Osteoblast (primary cell): ENCODE data around the gene ARHGEF18. TPM values are rescaled to one million over a fixed set of nuclear protein-coding genes. Genes with fewer than 3 reads are reported as not detected.

Experiments
- DNase-seq: peaks from one replicate; pipeline ENCODE4 v3.0.0; 2011; ENCODE audit warnings: low spot score, mixed read lengths; ENCODE audit not compliant: insufficient read length; ENCODE audit errors: missing footprints
- H2AFZ ChIP-seq: 2 replicates; pipeline ENCODE4 v1.6.0; 2011; ENCODE audit warnings: mild to moderate bottlenecking, low read length
- H3K27ac ChIP-seq: 2 replicates; pipeline ENCODE4 v1.5.1; 2011; ENCODE audit warnings: mild to moderate bottlenecking, low read depth, low read length, moderate library complexity
- H3K27me3 ChIP-seq: 2 replicates; pipeline ENCODE4 v1.6.0; 2012; ENCODE audit warnings: mild to moderate bottlenecking, control low read depth, inconsistent platforms, low read length, moderate library complexity; ENCODE audit not compliant: insufficient read depth
- H3K36me3 ChIP-seq: 2 replicates; pipeline ENCODE4 v1.5.1; 2011; ENCODE audit warnings: mild to moderate bottlenecking, low read length, control low read depth, moderate library complexity; ENCODE audit not compliant: insufficient read depth
- H3K4me1 ChIP-seq: 2 replicates; pipeline ENCODE4 v1.5.1; 2011; ENCODE audit warnings: mild to moderate bottlenecking, low read length, control low read depth, moderate library complexity; ENCODE audit not compliant: insufficient read depth
- H3K4me2 ChIP-seq: 2 replicates; pipeline ENCODE4 v1.6.0; 2011; ENCODE audit warnings: mild to moderate bottlenecking, low read length; ENCODE audit not compliant: insufficient read depth
- H3K4me3 ChIP-seq: fragments of 200-600 bp; sonication (generic); 3 replicates; pipeline ENCODE4 v1.5.1; 2012; ENCODE audit warnings: mild to moderate bottlenecking, low read length, inconsistent platforms; ENCODE audit not compliant: insufficient read depth
- H3K79me2 ChIP-seq: 2 replicates; pipeline ENCODE4 v1.6.0; 2012; ENCODE audit warnings: mild to moderate bottlenecking, low read length, control low read depth, inconsistent platforms; ENCODE audit not compliant: insufficient read depth
- H3K9me3 ChIP-seq: 2 replicates; pipeline ENCODE4 v1.5.1; 2011; ENCODE audit warnings: low read depth, low read length, control low read depth
- H4K20me1 ChIP-seq: 2 replicates; pipeline ENCODE4 v1.6.0; 2012; ENCODE audit warnings: mild to moderate bottlenecking, low read length, control low read depth; ENCODE audit not compliant: insufficient read depth
- total RNA-seq: library from RNA; depleted of rRNA; stranded (reverse); fragments of >200 nt; gene quantifications from 2 replicates; pipeline ENCODE4 v1.2.3, GENCODE V29; 2012
- TF ChIP-seq, protein P1 (sequence below): IDR thresholded peaks from 2 replicates; pipeline ENCODE4 v1.5.1; 2011; ENCODE audit warnings: mild to moderate bottlenecking, low read depth, low read length, moderate library complexity; ENCODE audit errors: extremely low read depth

ARHGEF18 gene
- total RNA-seq, 1 donor, result 44.5 TPM

- Histone ChIP-seq H3K27ac (peak overlapping the region; percentile 82), H3K4me3 (peak overlapping the region; percentile 28), H2AFZ (peak overlapping the region; percentile 80), H3K4me2 (peak overlapping the region; percentile 45), H3K9me3 (no peaks in the 10 kb centered on the region), H3K79me2 (peaks cover 16% of the 10 kb centered on the region), H3K27me3 (no peaks in the 10 kb centered on the region), H3K36me3 (no peaks in the 10 kb centered on the region), H3K4me1 (peaks cover 18% of the 10 kb centered on the region), H4K20me1 (peaks cover 4% of the 10 kb centered on the region)
- TF ChIP-seq, protein P1, sequence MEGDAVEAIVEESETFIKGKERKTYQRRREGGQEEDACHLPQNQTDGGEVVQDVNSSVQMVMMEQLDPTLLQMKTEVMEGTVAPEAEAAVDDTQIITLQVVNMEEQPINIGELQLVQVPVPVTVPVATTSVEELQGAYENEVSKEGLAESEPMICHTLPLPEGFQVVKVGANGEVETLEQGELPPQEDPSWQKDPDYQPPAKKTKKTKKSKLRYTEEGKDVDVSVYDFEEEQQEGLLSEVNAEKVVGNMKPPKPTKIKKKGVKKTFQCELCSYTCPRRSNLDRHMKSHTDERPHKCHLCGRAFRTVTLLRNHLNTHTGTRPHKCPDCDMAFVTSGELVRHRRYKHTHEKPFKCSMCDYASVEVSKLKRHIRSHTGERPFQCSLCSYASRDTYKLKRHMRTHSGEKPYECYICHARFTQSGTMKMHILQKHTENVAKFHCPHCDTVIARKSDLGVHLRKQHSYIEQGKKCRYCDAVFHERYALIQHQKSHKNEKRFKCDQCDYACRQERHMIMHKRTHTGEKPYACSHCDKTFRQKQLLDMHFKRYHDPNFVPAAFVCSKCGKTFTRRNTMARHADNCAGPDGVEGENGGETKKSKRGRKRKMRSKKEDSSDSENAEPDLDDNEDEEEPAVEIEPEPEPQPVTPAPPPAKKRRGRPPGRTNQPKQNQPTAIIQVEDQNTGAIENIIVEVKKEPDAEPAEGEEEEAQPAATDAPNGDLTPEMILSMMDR, result no peak
- DNase-seq, result peak; percentile 76
Measured at GRCh38 chr19:7391218-7391670, 42.5 kb downstream of the ARHGEF18 start.

DNA sequence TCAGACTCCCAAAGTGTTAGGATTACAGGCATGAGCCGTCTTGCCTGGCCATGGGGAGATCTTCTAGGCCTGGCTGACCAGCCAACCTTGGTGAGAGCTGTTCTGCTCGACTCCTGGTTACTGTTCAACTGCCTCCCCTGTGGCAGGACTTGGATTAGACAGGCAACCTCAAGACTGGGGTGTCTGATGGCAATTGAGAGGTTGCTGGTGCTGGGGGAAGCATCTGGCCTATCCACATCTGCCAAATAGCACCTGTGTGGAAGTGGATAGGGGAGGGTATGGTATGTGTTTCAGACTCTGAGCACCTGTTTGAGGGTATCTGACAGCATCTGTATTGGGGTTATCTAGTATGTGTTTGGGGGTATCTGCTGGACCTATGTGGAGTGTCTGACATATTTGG, 44.7 kb downstream of the ARHGEF18 start:
- Histone ChIP-seq H2AFZ (no peak overlapping the region), H3K4me1 (peaks cover 25% of the 10 kb centered on the region), H4K20me1 (peaks cover 9% of the 10 kb centered on the region), H3K4me2 (no peak overlapping the region), H3K79me2 (peaks cover 27% of the 10 kb centered on the region), H3K27ac (no peak overlapping the region), H3K27me3 (no peaks in the 10 kb centered on the region), H3K4me3 (no peak overlapping the region), H3K36me3 (no peaks in the 10 kb centered on the region), H3K9me3 (no peaks in the 10 kb centered on the region)
- TF ChIP-seq, protein P1, result no peak
- DNase-seq, result peak; percentile 74

DNA sequence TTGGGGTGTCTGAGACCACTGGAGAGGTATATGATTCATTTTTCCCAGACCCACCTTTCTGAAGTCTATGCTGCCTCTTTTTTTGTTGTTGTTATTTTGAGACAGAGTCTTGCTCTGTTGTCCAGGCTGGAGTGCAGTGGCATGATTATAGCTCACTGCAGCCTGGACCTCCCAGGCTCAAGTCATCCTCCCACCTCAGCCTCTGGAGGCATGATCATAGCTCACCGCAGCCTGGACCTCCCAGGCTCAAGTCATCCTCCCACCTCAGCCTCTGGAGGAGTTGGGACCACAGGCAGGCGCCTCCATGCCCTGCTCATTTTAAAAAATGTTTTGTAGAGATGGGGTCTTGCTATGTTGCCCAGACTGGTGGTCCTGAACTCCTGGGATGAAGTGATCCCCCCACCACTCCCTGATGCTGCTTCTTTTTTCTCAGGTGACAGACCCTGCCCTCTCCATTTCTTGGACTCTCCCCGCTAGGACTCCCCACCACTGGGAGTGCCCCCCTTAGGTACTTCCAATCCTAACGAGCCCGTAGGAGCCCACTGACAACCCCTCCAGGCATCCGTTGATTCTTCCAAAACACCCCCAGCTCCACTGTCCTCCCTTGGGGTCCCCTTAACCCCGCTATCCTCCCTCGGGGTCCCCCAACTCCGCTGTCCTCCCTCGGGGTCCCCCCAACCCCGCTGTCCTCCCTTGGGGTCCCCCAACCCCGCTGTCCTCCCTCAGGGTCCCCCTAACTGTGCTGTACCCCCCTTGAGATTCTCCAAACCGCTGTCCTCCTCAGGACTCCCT, 45.4 kb downstream of the ARHGEF18 start:
- H3K4me2 ChIP-seq, result peak overlapping the region; percentile 89
- peaks cover 9% of the 10 kb centered on the region for H4K20me1 ChIP-seq
- no peak for DNase-seq
- H2AFZ ChIP-seq, result peak overlapping the region; percentile 72
- H3K79me2 ChIP-seq, result peaks cover 27% of the 10 kb centered on the region
- peak overlapping the region; percentile 58 for H3K27ac ChIP-seq
- no peaks in the 10 kb centered on the region for H3K36me3 ChIP-seq
- TF ChIP-seq, protein P1, result no peak
- H3K27me3 ChIP-seq, result no peaks in the 10 kb centered on the region
- no peaks in the 10 kb centered on the region for H3K9me3 ChIP-seq
- H3K4me3 ChIP-seq, result peak overlapping the region; percentile 96
- H3K4me1 ChIP-seq, result peaks cover 30% of the 10 kb centered on the region

DNA sequence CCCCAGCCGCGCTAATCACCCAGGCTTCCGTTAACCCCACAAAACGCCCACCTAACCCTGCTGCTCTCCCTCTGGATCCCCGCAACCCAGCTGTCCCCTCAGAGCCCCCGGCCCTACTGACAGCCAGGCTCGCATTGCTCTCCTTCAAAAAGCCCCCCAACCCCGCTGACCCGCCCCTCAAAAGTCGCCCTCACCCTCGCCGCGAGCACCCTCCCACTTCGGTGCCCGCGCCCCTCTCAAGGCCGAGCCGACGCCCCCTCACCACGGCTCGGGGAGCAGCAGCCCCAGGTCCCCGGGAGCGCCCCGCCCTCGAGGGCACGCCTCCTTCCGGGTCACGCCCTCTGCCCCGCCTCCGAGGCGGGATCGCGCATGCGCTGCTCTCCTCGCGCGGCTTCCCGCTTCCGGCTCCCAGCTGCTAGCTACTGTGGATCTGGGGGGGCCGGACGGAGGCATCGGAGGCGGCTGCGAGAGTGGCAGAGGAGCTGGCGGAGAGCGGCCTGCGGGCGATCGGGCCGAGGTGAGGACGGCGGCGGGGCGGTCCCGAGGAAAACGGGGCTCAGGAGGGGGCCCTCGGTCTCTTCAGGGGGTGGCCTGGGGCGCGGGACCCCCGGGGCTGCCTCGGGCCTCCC, 46.1 kb downstream of the ARHGEF18 start:
- TF ChIP-seq, protein P1, result no peak
- Histone ChIP-seq H3K36me3 (no peaks in the 10 kb centered on the region), H3K9me3 (no peaks in the 10 kb centered on the region), H3K27ac (peak overlapping the region; percentile 58), H3K4me3 (peak overlapping the region; percentile 96), H3K4me1 (peaks cover 33% of the 10 kb centered on the region), H2AFZ (peak overlapping the region; percentile 72), H3K27me3 (no peaks in the 10 kb centered on the region), H4K20me1 (peaks cover 9% of the 10 kb centered on the region), H3K79me2 (peaks cover 29% of the 10 kb centered on the region), H3K4me2 (peak overlapping the region; percentile 89)
- DNase-seq, result peak; percentile 99
